ENCODE data around the gene STXBP1. TPM values are rescaled to one million over a fixed set of nuclear protein-coding genes. Genes with fewer than 3 reads are reported as not detected.
"Not testable (repeated sequence)": the region's sequence is repeated elsewhere in the genome, so short reads cannot be mapped to it uniquely, and the experiment has no call there.

The STXBP1 gene
- total RNA-seq, 1 experiment from 2014 or later = 63.2 TPM

DNA sequence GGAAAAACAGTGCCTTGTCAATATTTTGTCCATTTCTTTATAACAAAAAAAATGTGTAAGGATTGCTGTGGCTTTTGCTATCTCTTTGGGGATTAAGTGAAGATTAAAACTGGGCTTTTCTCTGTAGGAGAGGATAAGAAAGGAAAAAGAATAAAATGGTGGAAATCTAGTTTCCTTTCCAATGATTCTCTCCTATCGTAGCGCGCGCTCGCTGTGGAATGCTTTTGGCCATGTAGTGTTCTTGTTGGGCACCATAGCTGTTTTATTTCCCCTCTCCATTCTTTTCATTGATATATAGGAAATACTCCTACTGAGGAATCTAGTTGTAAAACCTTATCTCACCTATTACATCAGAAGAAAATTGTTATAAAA is 1.5 kb downstream of the STXBP1 start:
- DNase-seq (ENCODE audit: low spot score) = no peak

DNA sequence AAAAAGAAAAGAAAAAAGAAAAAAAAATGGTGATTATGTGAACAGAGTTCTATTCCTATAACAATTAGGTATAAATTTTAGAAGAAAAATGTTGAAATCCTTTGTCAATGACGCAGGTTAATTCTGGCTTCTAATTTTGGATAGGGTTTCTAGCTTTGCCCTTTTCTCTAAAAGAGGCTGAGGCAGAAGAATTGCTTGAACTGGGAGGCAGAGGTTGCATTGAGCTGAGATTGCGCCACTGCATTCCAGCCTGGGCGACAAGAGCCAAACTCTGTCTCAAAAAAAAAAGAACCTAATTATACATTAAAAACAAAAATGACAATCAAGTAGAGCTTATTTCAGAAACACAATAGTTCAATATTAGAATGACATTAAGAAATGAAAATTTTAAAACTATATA is 2.9 kb downstream of the STXBP1 start:
- no peak for DNase-seq (ENCODE audit: low spot score)

DNA sequence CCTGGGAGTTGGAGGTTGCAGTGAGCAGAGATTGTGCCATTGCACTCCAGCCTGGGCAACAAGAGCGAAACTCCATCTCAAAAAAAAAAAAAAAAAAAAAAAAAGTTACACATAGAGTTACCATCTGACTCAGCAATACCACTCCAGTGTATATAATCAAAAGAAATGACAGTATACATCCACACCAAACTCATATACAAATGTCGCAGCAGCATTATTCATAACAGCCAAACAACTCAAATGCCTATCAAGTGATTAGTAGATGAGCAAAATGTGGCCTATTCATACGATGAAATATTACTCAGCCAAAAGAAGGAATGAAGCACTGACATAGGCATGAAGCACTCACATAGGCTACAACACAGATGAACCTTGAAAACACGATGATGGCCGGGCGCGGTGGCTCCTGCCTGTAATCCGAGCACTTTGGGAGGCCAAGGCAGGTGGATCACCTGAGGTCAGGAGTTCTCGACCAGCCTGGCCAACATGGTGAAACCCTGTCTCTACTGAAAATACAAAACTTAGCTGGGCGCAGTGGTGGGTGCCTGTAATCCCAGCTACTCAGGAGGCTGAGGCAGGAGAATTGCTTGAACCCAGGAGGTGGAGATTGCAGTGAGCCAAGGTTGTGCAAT is 9.4 kb downstream of the STXBP1 start:
- not testable (repeated sequence) for DNase-seq (ENCODE audit: low spot score)

DNA sequence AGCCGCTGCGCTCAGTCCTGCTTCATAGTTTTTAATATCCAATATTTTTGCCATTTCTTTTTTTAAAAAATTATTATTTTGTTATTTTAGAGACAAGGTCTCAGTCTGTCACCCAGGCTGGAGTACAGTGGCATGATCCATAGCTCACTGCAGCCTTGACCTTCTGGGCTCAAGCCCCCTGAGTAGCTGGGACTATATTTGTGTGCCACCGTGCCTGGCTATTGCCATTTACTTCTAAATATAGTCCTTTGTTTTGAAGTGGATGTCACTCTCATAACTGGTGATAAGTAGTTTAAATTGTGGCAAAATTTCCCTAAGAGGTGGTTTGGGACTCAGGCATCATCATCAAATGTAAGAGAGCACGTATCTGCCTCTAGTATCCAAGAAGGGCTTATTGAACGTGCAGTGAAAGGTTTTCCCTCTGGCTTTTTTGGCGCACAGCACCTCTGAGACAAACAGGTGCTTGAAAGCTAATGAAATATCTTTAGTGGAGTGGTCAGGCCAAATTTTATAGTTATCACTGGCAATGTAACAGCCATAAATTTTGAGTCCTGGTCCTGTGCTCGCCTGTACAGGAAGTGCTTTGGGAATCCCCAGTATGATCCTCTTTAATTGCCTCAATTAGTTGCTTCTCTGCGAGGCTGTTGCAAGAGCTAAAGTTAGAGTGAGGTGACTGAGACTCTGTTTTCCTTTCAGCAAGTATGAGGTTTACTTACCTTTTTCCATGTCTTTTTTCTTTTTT is 14.8 kb downstream of the STXBP1 start:
- DNase-seq (ENCODE audit: low spot score) = peak; percentile 58

DNA sequence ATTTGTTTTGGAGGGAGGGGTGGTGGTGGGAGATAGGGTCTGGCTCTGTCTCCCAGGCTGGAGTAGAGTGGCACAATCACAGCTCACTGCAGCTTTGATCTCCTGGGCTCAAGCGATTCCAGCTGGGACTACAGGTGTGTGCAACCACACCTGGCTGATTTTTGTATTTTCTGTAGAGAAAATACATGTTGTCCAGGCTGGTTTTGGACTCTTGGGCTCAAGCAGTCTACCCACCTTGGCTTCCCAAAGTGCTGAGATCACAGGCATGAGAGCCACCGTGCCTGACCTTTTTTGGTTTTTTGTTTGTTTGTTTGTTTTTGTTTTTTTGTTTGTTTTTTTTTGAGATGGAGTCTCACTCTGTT is 15.4 kb downstream of the STXBP1 start:
- no peak for DNase-seq (ENCODE audit: low spot score)

DNA sequence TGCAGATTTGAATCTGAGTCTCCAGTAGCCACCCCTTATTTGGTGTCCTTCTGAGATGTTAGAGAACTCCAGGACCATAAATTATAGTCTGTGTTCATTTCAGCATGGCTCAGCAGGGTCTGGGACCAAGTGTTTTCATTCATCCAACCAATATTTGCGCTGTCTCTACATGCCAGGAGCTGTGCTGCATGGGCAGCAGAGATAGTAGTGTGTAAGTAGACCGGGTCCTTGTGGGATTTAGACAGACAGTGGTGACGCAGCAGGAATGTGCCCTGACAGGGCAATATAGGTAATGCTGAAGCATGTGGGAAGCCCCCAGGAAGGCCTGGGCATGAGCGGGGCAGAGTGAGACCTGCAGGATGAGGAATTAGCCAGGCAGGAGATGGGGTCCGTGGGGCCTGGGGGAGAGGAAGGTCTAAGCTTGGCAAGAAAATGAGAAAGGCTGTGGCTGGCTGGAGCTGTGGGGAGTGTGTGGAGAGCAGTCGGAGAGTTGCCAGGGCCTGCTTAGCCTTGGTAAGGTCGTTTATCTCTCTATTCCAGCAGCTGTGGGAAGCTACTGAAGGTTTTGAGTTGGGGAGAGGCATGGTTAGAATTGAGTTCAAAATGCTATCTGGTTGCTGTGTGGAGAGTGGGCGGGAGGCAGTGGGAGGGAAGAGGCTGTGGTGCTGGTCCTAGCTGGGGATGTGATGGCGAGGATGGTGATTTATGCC is 16.8 kb downstream of the STXBP1 start:
- no peak for DNase-seq (ENCODE audit: low spot score)

DNA sequence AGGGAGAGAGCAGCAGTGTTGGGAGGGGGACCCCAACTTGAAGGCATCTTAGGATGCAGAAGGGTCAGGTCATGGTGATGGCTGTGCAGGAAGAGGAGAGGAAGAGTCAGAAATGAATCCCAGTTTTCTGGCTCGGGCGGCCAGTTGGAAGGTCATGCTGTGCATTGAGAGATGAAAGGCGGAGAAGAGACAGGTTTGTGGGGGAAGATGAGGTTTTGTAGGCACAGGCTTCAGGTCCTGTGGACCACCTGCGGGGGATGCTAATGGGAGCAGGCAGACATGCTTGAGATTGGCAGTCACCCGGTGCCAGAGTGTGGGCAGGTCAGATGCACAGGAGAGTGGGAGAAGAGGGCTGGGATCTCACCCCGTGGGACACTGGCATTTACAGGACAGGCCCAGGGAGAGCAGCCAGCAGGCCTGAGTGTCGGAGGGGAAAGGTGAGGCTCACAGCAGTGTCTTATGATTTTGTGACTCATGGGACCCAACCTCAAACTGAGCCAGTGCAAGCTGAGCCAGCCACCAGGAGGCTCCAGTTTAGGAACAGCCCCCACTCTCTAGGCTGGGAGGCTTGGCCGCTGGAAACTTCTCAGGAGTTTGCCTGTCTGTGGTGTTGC is 17.5 kb downstream of the STXBP1 start:
- DNase-seq (ENCODE audit: low spot score) = peak; percentile 57

DNA sequence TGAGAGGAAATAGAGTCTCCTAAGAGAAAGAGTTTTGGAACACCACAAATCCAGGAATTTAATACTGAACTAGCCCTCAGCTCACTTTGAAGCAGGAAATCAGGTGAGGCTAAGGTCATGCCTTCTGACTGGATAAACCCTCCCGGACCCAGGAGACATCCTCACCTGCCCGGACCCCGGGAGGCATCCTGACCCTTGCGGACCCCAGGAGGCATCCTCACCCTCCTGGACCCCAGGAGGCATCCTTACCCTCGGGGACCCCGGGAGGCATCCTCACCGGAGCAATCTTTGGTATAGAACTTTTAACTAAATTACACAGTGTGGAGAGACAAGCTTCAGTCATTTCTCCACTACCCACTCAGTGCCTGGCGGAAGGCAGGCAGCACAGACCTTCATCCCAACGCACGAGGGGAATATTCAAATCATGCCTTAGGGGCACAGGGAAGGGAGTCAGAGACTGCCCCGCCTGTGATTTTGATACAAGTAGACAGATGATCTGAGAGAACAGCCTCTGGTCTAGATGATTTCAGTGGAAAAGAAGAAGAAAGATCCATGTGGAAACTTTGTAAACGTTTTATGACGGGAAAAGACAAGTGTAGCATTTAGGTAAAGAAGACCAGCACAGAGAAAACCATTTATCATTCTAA is 21.3 kb downstream of the STXBP1 start:
- no peak for DNase-seq (ENCODE audit: low spot score)

DNA sequence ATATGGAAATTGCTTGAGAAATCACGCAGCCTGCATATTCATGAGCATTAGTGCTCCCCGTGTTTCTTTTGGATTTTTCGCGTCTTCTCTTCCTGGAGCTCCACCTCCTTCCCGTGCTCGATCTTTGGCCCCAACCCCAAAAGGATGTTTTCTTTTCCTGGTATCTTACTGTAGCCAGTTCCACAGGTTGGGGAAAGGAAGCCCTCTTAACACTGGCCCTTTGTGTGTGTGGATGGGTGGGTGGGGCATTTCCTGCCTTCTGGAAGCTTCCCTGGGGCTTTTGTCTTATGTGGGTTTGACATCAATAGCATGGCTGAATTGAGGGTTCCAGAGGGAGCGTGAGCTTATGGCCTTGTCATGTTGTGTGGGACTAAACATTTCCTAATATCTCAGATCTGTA is 21.9 kb downstream of the STXBP1 start:
- DNase-seq (ENCODE audit: low spot score) = no peak

DNA sequence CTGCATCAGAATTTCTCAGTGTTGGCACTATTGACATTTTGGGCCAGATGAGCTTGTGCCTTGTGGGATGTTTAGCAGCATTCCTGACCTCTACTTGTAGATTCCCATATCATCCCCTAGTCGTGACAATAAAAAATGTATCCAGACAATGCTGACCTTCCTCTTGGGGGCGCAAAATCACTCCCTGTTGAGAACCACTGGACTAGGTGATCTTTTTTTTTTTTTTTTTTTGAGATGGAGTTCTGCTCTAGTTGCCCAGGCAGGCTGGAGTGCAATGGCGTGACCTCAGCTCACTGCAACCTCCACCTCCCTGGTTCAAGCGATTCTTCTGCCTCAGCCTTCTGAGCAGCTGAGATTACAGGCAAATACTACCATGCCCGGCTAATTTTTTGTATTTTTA is 22.6 kb downstream of the STXBP1 start:
- DNase-seq (ENCODE audit: low spot score) = no peak

DNA sequence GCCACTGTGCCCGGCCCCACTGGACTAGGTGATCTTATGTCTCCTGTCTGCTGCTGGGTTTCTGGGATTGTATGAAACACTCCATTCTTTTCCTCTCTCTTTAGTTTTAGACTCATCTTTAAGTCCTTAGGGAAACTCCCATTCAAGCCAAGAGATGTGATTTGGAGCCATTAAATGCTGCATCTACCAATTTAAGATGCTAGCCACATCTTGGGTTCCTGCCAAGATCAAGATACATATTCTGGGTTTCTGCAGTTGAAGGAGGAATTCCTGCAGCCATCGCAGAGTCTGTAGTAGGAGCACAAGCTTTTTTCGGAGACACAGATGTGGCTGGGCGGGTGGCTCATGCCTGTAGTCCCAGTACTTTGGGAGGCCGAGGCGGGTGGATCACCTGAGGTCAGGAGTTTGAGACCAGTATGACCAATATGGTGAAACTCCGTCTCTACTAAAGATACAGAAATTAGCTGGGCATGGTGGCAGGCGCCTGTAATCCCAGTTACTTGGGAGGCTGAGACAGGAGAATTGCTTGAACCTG is 23.2 kb downstream of the STXBP1 start:
- no peak for DNase-seq (ENCODE audit: low spot score)

DNA sequence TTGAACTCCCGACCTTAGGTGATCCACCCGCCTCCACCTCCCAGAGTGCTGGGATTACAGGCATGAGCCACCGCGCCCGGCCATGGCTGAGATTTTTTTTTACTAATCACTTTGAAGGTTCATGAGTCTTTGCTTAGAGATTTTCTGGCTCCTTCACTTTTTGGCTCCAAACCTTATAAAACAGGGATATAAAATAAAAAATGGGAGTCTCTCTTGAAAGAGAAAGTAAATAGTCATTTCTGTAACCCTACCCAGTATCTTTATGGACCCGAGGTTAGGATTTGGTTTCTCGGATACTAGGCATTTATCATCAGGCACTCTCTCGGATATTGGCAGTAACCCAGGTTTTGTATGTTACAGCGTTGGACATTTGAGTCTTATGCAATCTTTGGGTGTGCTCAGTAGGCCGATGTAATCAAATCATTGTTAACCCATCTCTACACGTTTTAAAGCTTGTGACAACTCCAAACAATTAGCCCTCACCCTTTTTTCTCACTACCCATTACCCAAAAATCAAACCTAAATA is 25.3 kb downstream of the STXBP1 start:
- DNase-seq (ENCODE audit: low spot score) = peak; percentile 58

DNA sequence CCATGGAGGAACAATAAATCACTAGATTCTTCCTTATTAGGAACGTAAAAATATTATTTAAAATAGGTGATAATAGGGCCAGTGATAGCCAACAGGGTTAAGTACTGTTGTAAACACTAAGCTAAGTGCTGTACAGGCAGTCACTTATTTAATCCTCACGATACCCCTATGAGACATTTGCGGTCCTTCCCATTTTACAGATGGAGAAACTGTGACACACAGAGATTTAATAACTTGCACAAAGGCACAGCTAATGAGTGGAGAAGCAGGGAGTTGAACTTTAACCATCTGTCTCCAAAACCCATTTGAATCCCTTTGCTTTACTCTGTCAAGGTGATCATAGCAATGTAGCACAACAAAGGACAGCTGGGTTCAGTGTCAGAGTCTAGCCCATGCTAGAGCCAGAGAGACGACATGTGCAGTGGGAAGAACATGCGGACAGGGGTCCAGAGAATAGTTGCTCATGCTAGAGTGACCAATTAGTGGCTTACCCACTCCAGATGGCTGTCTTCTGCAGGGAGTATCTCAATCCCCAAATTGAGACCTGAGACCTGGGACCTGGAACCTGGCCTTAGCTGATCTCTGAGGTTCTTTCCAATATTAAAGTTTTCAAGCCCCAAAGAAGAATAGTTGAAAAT is 28.9 kb downstream of the STXBP1 start:
- DNase-seq (ENCODE audit: low spot score) = no peak

DNA sequence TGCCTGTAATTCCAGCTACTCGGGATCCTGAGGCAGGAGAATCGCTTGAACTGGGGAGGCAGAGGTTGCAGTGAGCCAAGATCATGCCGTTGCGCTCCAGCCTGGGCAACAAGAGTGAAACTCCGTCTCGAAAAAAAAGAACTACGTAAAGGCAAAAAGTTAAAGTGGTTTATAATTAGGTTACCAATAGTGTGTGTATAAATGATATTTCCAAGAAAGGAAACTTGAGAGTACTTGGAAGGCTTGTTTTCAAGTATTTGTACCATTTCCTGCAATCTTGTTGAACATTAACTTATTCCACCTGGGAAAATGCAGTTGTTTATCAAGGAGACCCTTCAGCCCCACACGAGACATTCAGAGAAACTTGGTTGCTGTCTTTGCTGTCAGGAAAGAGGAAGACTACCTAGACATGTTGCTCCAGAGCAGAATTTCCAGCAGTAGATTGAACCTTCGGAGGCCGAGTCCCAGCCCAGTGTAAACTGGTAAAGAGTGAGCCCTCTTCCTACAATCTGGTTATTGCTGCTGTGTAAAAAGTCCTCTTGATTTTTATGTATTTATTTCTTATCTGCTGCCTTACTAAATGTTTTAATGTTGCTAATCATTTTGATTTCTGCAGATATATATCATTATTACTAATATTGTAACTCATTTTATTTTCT is 30.1 kb downstream of the STXBP1 start:
- DNase-seq (ENCODE audit: low spot score) = no peak

DNA sequence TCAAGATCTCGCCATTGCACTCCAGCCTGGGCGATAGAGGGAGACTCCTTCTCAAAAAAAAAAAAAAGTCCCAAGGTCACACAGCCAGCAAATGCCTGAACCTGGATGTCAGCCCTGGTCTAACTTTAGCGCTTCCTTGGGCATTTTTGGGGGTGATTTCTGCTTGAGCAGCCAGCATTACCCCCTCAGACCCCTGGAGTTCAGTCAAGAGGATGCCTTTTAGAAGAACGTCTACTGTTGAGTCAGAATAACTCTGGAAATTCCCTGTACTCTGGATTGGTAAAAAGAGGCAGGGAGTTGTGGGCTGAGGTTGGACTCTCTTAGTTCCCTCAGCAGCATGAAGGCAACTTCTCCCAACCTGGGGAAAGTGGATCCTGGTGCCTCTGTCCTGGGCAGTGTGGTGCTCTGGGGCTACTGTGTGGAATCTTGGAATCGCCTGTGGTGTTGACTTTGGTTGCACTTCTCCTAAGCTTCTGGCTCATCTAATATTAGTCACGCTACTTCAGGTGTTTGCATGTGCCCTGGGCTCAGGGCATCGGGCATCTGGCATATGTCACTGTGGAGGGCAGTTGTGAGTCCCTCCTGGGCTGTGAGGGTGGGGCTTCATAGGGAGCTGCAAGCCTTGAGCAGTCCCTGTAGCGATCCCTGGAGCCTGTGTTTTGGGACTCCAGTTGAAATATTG is 32.2 kb downstream of the STXBP1 start:
- no peak for DNase-seq (ENCODE audit: low spot score)

DNA sequence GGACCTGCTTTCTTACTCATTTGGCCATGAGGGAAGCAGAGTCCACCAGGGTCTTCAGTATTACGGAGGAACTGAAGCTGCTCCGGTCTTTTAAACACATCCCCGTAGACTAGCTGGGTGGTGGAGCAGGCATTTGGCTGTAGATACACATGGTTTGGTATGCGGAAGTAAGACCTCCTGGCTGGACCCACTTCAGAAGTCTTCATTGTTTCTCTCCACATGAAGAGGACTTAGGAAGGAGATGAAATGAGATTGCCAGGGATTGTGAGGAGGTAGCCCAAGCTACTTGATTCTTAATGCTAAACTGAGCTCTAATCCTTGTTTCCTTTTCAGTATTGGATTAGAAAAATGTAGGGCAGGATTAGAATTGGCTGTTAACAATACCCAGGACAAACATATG is 32.9 kb downstream of the STXBP1 start:
- no peak for DNase-seq (ENCODE audit: low spot score)

DNA sequence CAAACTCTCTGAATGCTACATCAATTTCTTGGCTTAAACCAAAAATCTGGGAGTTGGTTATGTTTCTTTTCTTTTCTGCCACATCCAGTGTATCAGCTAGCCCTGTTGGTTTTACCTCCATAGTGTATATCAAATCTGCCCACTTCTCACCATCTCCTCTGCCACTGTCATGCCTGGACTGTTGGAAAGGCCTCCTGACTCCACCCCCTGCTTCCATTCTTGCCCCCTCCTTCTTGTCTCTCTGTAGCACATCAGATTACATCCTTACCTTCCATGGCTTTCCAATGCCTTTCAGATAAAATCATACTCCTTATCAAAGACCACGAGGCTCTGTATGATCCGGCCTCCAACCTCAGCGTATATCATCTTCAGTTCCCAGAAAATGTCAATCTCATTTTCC is 35.4 kb downstream of the STXBP1 start:
- DNase-seq (ENCODE audit: low spot score) = no peak

DNA sequence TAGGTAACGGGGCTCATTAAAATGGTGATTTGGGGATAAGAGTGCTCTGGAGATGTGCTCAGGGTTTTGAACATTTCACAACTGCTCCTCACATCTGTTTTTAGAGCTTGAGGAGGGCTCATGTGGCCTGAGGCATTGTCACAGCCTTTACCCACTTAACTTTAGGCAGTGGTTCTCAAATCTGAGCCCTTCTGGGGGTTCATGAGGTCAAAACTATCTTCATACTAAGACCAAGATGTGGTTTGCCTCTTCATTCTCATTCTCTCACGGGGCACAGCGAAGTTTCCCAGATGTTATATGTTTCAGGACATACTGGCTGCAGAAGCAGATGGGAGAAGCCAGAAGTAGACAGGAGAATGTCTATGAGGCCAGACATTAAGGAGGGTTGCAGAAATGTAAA is 38.4 kb downstream of the STXBP1 start:
- no peak for DNase-seq (ENCODE audit: low spot score)

DNA sequence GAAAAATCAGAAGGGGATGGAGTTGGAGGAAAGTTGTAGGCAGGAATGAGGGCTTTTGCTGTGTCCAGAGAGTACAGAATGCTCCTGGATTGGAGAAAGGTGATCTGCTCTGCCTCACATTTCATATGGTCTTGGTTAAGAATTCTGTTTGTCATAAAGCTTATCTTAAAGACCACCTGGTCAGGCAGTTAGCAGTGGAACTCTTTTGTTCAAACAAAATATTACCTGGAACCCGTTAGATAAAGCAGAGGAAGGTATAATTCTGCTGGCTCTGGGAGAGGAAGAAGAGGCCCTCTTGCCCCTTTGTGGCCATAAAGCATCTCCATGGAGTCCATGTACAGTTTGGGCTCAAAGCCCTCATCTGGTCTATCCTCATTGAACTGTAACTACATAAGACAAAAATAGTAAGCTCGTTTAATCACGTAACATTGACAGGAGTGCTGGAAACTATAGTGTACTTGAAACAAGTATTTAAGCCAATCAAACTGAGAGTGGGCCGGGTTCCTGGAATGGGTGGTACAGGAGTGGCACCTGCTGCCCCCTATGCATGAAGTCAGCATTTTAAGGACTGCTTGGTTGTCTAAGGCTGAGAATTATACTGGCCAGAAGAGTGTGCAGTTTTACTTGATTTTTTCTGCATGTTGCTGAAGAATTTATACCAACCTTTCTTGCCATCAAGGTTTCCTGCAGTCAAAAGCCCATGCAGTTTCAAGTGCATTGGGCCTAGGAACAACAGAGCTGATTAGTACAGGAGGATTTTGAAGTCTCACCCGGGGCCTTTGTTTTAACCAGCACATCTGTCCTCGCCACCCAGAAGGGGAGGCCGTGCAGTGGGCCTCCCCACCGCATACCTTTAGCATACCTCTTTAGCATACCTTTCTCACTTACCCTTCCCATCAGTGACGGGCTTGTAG is 39.9 kb downstream of the STXBP1 start:
- DNase-seq (ENCODE audit: low spot score) = no peak
